HepG2 (cell line): ENCODE results near the gene KCNJ5. TPM values are rescaled to one million over a fixed set of nuclear protein-coding genes. Genes with fewer than 3 reads are reported as not detected.

Source experiments
- ATAC-seq: fragments of 200-7000 bp; cut with Tn5 transposase; 3 replicates; pipeline ENCODE4 v1.9.1; 2020; ENCODE audit warnings: mild to moderate bottlenecking, moderate library complexity
- BruUV-seq: library from RNA; stranded (reverse); fragments of 400-500 nt; replicated peaks from 2 replicates; lab custom pipeline; 2021; lab: Mats Ljungman, UMichigan
- CTCF ChIA-PET: fragments of 300-600 bp; formaldehyde crosslinking; extraction: SDS; loops from one replicate; lab custom pipeline; 2021; ENCODE audit warnings: low total read pairs, inconsistent platforms, low intra/inter-chr PET ratio; lab: Yijun Ruan, JAX
- POLR2A ChIA-PET: fragments of 350-600 bp; sonication (Branson Sonifier 250); formaldehyde crosslinking; loops from one replicate; lab custom pipeline; 2020; ENCODE audit warnings: antibody characterized with exemption, inconsistent platforms; lab: Yijun Ruan, JAX
- DNase-seq: peaks from one replicate; pipeline ENCODE4 v3.0.0-alpha.2; 2015; ENCODE audit warnings: low spot score
- FAIRE-seq: peaks from 3 replicates; lab custom pipeline; 2011; peaks lifted over from hg19 to GRCh38; lab: Jason Lieb, UNC
- H2AFZ ChIP-seq: one replicate; pipeline ENCODE4 v1.6.1; 2011; ENCODE audit warnings: low read length, inconsistent platforms
- H3K27ac ChIP-seq: fragments of 300-600 bp; 3 replicates; pipeline ENCODE4 v1.8.0; 2011; ENCODE audit warnings: mixed run types, mild to moderate bottlenecking, mixed read lengths, low read length, inconsistent platforms; ENCODE audit not compliant: insufficient read depth; ENCODE audit errors: extremely low read length
- H3K27me3 ChIP-seq, 2 experiments: fragments of 200-600 bp in 1 of 2; 2 replicates in 1 of 2; 3 replicates in 1 of 2; pipeline versions ENCODE4 v1.6.0 to v1.8.0; 2011; ENCODE audit warnings: low read length in 2 of 2, mild to moderate bottlenecking in 2 of 2, moderate library complexity in 2 of 2, inconsistent platforms in 1 of 2; ENCODE audit not compliant: insufficient read depth in 2 of 2, control insufficient read depth in 1 of 2
- H3K36me3 ChIP-seq, 2 experiments: fragments of 200-600 bp in 1 of 2; replicated peaks in 1 of 2; 2 replicates in 1 of 2; 3 replicates in 1 of 2; pipeline versions ENCODE4 v1.5.1 to v1.8.0; 2011; ENCODE audit warnings: low read length in 2 of 2, inconsistent platforms in 1 of 2; ENCODE audit not compliant: insufficient read depth in 2 of 2, control insufficient read depth in 1 of 2
- H3K4me1 ChIP-seq: 2 replicates; pipeline ENCODE4 v1.5.1; 2012; ENCODE audit warnings: low read length, inconsistent platforms; ENCODE audit not compliant: insufficient read depth
- H3K4me2 ChIP-seq: 2 replicates; pipeline ENCODE4 v1.6.0; 2011; ENCODE audit warnings: low read depth, low read length, inconsistent platforms
- H3K4me3 ChIP-seq, 3 experiments: fragments of 200-600 bp in 1 of 3; sonication (generic), shearing (Covaris generic) in 1 of 3; replicated peaks in 1 of 3; 2 replicates each; pipeline ENCODE4 v1.5.1; 2011 to 2016; ENCODE audit warnings: low read length in 3 of 3, inconsistent platforms in 2 of 3, low read depth in 2 of 3, mild to moderate bottlenecking in 2 of 3, control low read depth in 1 of 3, mixed read lengths in 1 of 3; ENCODE audit not compliant: insufficient read depth in 1 of 3
- H3K79me2 ChIP-seq: one replicate; pipeline ENCODE4 v1.6.1; 2011; ENCODE audit warnings: low read length, inconsistent platforms; ENCODE audit not compliant: insufficient read depth
- H3K9ac ChIP-seq: 2 replicates; pipeline ENCODE4 v1.6.0; 2011; ENCODE audit warnings: mild to moderate bottlenecking, low read depth, low read length, inconsistent platforms; ENCODE audit not compliant: insufficient read depth
- H3K9me3 ChIP-seq: 2 replicates; pipeline ENCODE4 v1.5.1; 2012; ENCODE audit warnings: mild to moderate bottlenecking, low read length
- H4K20me1 ChIP-seq: 2 replicates; pipeline ENCODE4 v1.6.0; 2011; ENCODE audit warnings: inconsistent platforms, mild to moderate bottlenecking, low read length, moderate library complexity; ENCODE audit not compliant: insufficient read depth
- CBX5 ChIP-seq: sonication (generic); formaldehyde crosslinking; IDR thresholded peaks from 2 replicates; pipeline ENCODE4 v1.4.0; 2020; ENCODE audit warnings: missing genetic modification reagents, borderline replicate concordance
- GATA4 ChIP-seq: sonication (generic); IDR thresholded peaks from 2 replicates; pipeline ENCODE4 v1.6.1; 2016; ENCODE audit warnings: antibody characterized with exemption, low read depth, borderline replicate concordance
- GATAD2A ChIP-seq: IDR thresholded peaks from 2 replicates; pipeline ENCODE4 v1.6.1; 2016
- HDAC2 ChIP-seq: sonication (generic); formaldehyde crosslinking; IDR thresholded peaks from 2 replicates; pipeline ENCODE4 v1.4.0; 2020; ENCODE audit warnings: missing genetic modification reagents
- MYNN ChIP-seq: sonication (generic); formaldehyde crosslinking; IDR thresholded peaks from 2 replicates; pipeline ENCODE4 v1.4.0; 2020; ENCODE audit warnings: mild to moderate bottlenecking, low read depth, missing genetic modification reagents
- PHB2 ChIP-seq: fragments of 450-650 bp; IDR thresholded peaks from 2 replicates; pipeline ENCODE4 v1.6.1; 2018; ENCODE audit not compliant: partially characterized antibody
- SCMH1 ChIP-seq: sonication (generic); formaldehyde crosslinking; IDR thresholded peaks from 2 replicates; pipeline ENCODE4 v1.9.0; 2021; ENCODE audit warnings: missing genetic modification reagents, mild to moderate bottlenecking, borderline replicate concordance
- SOX5 ChIP-seq: IDR thresholded peaks from 2 replicates; pipeline ENCODE4 v1.6.1; 2016; ENCODE audit warnings: borderline replicate concordance
- STAG1 ChIP-seq: sonication (generic); formaldehyde crosslinking; IDR thresholded peaks from 2 replicates; pipeline ENCODE4 v1.4.0; 2020; ENCODE audit warnings: missing genetic modification reagents
- ZNF10 ChIP-seq: sonication (generic); formaldehyde crosslinking; IDR thresholded peaks from 2 replicates; pipeline ENCODE4 v1.4.0; 2020; ENCODE audit warnings: mild to moderate bottlenecking, low read depth, missing genetic modification reagents, borderline replicate concordance
- ZSCAN31 ChIP-seq: sonication (generic); formaldehyde crosslinking; IDR thresholded peaks from 2 replicates; pipeline ENCODE4 v1.5.0; 2020; ENCODE audit warnings: low read depth, mild to moderate bottlenecking, missing genetic modification reagents
- WGBS: methylation state at CpG from one replicate; pipeline ENCODE4 v1.1.6; 2017; ENCODE audit warnings: low lambda C conversion rate; 5-methylcytosine and 5-hydroxymethylcytosine counted together
- in situ Hi-C: cut with HindIII; loops from 2 replicates; pipeline ENCODE4 v1.10.0; 2017; ENCODE audit warnings: low pct_unique_long_range_greater_than_20kb; ENCODE audit not compliant: extremely low pct_ligation_motif_present
- intact Hi-C: fragments of 100-400 bp; cut with micrococcal nuclease; formaldehyde crosslinking; loops from one replicate; pipeline ENCODE4 v1.10.0; 2022; ENCODE audit not compliant: unreplicated experiment
- polyA plus RNA-seq, 8 experiments: library from polyadenylated mRNA; depleted of rRNA in 3 of 8; stranded (reverse) in 7 of 8; unstranded in 1 of 8; fragments of >200 nt; fragmentation: Illumina TruSeq in 4 of 8; extraction: Trizol in 4 of 8; gene quantifications; 2 replicates each; pipeline versions ENCODE4 v1.2.1 to v1.2.3, GENCODE V29; 2011 to 2016; ENCODE audit warnings: low read depth in 4 of 8, missing spikeins in 1 of 8, mixed read lengths in 1 of 8; ENCODE audit not compliant: insufficient read depth in 1 of 8
- total RNA-seq, 5 experiments: library from RNA; depleted of rRNA; stranded (reverse); fragments of >200 nt; fragmentation: Illumina TruSeq; extraction: Trizol; gene quantifications; 2 replicates each; pipeline ENCODE4 v1.2.3, GENCODE V29; 2016; ENCODE audit warnings: low read depth in 1 of 5
- TF ChIP-seq, protein P1 (sequence below): sonication (generic); formaldehyde crosslinking; IDR thresholded peaks from 2 replicates; pipeline ENCODE4 v1.4.0; 2020; ENCODE audit warnings: missing genetic modification reagents; ENCODE audit errors: not compliant biosample characterization
- TF ChIP-seq, protein P2 (sequence below): fragments of 450-650 bp; IDR thresholded peaks from 2 replicates; pipeline ENCODE4 v1.6.1; 2016
- TF ChIP-seq, protein P3 (sequence below): IDR thresholded peaks from 2 replicates; pipeline ENCODE4 v1.6.1; 2018; ENCODE audit warnings: missing genetic modification reagents, mild to moderate bottlenecking, missing compliant biosample characterization
- TF ChIP-seq, protein P4 (sequence below): sonication (generic); formaldehyde crosslinking; IDR thresholded peaks from 2 replicates; pipeline ENCODE4 v1.5.0; 2020; ENCODE audit warnings: missing genetic modification reagents

The KCNJ5 gene
- total and polyA plus RNA-seq, 2 of the 13 experiments (the other 11 are each of a cell fraction or from before 2014, with no cell fraction given), result not detected

DNA sequence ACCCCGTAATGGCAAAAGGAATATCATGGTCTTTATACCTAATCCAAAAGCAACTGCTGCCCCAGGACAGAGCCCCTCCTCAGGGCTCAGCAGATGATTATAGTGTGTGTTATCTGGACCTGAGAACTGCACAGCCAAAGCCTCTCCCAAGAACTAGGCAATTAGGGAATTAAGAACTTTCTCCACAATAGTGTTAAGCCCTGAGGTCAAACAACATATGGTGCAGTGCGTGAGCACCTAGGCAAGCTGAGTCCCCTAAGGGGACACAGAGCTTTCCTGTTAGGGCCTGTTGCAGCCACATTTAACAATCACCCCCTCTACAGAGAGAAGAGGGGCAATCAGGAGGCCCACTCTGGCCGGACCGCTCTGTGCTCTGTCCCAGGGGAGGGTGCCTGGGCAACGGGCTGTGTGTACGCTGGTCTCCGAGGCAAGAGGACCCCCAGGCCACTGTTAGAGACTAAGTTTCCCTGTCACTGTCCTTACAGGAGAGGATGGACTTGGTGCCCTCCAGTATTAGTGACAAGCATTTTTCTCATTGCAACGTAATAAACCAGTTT is 1.4 kb upstream of the KCNJ5 start:
- no peak overlapping the region for H3K4me2 ChIP-seq

More for the DNA sequence above, 1.4 kb upstream of the KCNJ5 start:
- Histone ChIP-seq H3K4me1 (peaks cover 19% of the 10 kb centered on the region), H3K27me3 (peaks cover 11 to 65% of the 10 kb centered on the region in 2 experiments), H3K9me3 (no peaks in the 10 kb centered on the region), H3K79me2 (no peaks in the 10 kb centered on the region), H3K27ac (no peak overlapping the region), H3K9ac (no peak overlapping the region), H4K20me1 (no peaks in the 10 kb centered on the region), H3K36me3 (no peaks in the 10 kb centered on the region), H2AFZ (no peak overlapping the region), H3K4me3 (no peak overlapping the region)
- ChIA-PET CTCF (no interaction called here), POLR2A (no interaction called here)
- intact Hi-C loops, result no loop called here
- WGBS, result 52% methylated on average over 7 of the region's 8 CpGs
- ATAC-seq (no peak), FAIRE-seq (no peak), DNase-seq (no peak)
- no TSS peak for BruUV-seq
- in situ Hi-C loops, result loop anchor here (5.0 to 25.0 kb wide), 3 partner anchors 68 to 798 kb away; no protein-coding TSS in a partner anchor
- TF ChIP-seq, protein P1, sequence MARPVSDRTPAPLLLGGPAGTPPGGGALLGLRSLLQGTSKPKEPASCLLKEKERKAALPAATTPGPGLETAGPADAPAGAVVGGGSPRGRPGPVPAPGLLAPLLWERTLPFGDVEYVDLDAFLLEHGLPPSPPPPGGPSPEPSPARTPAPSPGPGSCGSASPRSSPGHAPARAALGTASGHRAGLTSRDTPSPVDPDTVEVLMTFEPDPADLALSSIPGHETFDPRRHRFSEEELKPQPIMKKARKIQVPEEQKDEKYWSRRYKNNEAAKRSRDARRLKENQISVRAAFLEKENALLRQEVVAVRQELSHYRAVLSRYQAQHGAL (CRISPR knock-in tag), result no peak
- no peak for TF ChIP-seq HDAC2 (CRISPR knock-in tag)
- no peak for TF ChIP-seq STAG1 (CRISPR knock-in tag)
- no peak for TF ChIP-seq CBX5
- TF ChIP-seq, protein P2, sequence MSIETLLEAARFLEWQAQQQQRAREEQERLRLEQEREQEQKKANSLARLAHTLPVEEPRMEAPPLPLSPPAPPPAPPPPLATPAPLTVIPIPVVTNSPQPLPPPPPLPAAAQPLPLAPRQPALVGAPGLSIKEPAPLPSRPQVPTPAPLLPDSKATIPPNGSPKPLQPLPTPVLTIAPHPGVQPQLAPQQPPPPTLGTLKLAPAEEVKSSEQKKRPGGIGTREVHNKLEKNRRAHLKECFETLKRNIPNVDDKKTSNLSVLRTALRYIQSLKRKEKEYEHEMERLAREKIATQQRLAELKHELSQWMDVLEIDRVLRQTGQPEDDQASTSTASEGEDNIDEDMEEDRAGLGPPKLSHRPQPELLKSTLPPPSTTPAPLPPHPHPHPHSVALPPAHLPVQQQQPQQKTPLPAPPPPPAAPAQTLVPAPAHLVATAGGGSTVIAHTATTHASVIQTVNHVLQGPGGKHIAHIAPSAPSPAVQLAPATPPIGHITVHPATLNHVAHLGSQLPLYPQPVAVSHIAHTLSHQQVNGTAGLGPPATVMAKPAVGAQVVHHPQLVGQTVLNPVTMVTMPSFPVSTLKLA, result no peak
- no peak for TF ChIP-seq ZNF10 (CRISPR knock-in tag)
- TF ChIP-seq, protein P3, sequence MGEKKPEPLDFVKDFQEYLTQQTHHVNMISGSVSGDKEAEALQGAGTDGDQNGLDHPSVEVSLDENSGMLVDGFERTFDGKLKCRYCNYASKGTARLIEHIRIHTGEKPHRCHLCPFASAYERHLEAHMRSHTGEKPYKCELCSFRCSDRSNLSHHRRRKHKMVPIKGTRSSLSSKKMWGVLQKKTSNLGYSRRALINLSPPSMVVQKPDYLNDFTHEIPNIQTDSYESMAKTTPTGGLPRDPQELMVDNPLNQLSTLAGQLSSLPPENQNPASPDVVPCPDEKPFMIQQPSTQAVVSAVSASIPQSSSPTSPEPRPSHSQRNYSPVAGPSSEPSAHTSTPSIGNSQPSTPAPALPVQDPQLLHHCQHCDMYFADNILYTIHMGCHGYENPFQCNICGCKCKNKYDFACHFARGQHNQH (CRISPR knock-in tag), result no peak
- no peak for TF ChIP-seq ZSCAN31 (CRISPR knock-in tag)
- TF ChIP-seq, protein P4, sequence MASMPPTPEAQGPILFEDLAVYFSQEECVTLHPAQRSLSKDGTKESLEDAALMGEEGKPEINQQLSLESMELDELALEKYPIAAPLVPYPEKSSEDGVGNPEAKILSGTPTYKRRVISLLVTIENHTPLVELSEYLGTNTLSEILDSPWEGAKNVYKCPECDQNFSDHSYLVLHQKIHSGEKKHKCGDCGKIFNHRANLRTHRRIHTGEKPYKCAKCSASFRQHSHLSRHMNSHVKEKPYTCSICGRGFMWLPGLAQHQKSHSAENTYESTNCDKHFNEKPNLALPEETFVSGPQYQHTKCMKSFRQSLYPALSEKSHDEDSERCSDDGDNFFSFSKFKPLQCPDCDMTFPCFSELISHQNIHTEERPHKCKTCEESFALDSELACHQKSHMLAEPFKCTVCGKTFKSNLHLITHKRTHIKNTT (CRISPR knock-in tag), result no peak
- no peak for TF ChIP-seq SCMH1 (CRISPR knock-in tag)
- no peak for TF ChIP-seq MYNN (CRISPR knock-in tag)
- TF ChIP-seq GATAD2A, result no peak
- no peak for TF ChIP-seq SOX5
- no peak for TF ChIP-seq PHB2
- no peak for TF ChIP-seq GATA4
